Measurements from ENCODE around the gene POLR2B. TPM values are rescaled to one million over a fixed set of nuclear protein-coding genes. Genes with fewer than 3 reads are reported as not detected.

The POLR2B gene
- total RNA-seq, 1 donor = 94.2 TPM

GRCh38 chr4:57065730-57066482 is 87.2 kb downstream of the POLR2B start:
- no peak for DNase-seq (ENCODE audit: low read depth)
- peak overlapping the region; percentile 20 for H3K4me3 ChIP-seq (ENCODE audit: low read depth, low read length)
- TF ChIP-seq CTCF (IDR thresholded peaks at IDR 0.05; ENCODE audit: insufficient read depth, low read length) = no peak

- DNase-seq (ENCODE audit: low read depth) = no peak
- no peak for TF ChIP-seq CTCF (IDR thresholded peaks at IDR 0.05; ENCODE audit: insufficient read depth, low read length)
- no peak overlapping the region for H3K4me3 ChIP-seq (ENCODE audit: low read depth, low read length)
These were observed 89.7 kb downstream of the POLR2B start for GRCh38 chr4:57068237-57068981.

- no peak for TF ChIP-seq CTCF (IDR thresholded peaks at IDR 0.05; ENCODE audit: insufficient read depth, low read length)
- no peak for DNase-seq (ENCODE audit: low read depth)
- H3K4me3 ChIP-seq (ENCODE audit: low read depth, low read length) = no peak overlapping the region
These were observed 91.8 kb downstream of the POLR2B start for GRCh38 chr4:57070461-57070860.

- no peak overlapping the region for H3K4me3 ChIP-seq (ENCODE audit: low read depth, low read length)
- DNase-seq (ENCODE audit: low read depth) = peak; percentile 73
- no peak for TF ChIP-seq CTCF (IDR thresholded peaks at IDR 0.05; ENCODE audit: insufficient read depth, low read length)
These were observed 92.6 kb downstream of the POLR2B start for GRCh38 chr4:57071326-57071725.

- TF ChIP-seq CTCF (IDR thresholded peaks at IDR 0.05; ENCODE audit: insufficient read depth, low read length) = no peak
- H3K4me3 ChIP-seq (ENCODE audit: low read depth, low read length) = no peak overlapping the region
- DNase-seq (ENCODE audit: low read depth) = no peak
These were observed 94.9 kb downstream of the POLR2B start for GRCh38 chr4:57073559-57073958.

GRCh38 chr4:57074744-57075143 is 96.0 kb downstream of the POLR2B start:
- peak; percentile 95 for DNase-seq (ENCODE audit: low read depth)
- H3K4me3 ChIP-seq (ENCODE audit: low read depth, low read length) = no peak overlapping the region
- no peak for TF ChIP-seq CTCF (IDR thresholded peaks at IDR 0.05; ENCODE audit: insufficient read depth, low read length)
